GM21786 (cell line): ENCODE measurements around the gene ANKRD28.
A peak's percentile ranks its signal among the peaks of the same experiment; 100 is the strongest.

Source experiments
- ATAC-seq: cut with Tn5 transposase; IDR thresholded peaks from one replicate; pipeline ENCODE4 v1.9.1; 2021; ENCODE audit not compliant: unreplicated experiment

ANKRD28 gene

GRCh38 chr3:15667484-15667883 lies 130.3 kb downstream of the ANKRD28 start:
- ATAC-seq, result no peak

GRCh38 chr3:15666277-15666676 lies 131.5 kb downstream of the ANKRD28 start:
- ATAC-seq, result no peak

GRCh38 chr3:15665510-15666150 lies 132.1 kb downstream of the ANKRD28 start:
- no peak for ATAC-seq

GRCh38 chr3:15664144-15664543 lies 133.6 kb downstream of the ANKRD28 start:
- ATAC-seq, result no peak

- no peak for ATAC-seq
Observed at GRCh38 chr3:15660055-15660935, 137.5 kb downstream of the ANKRD28 start.

- no peak for ATAC-seq
Observed at GRCh38 chr3:15659254-15659975, 138.4 kb downstream of the ANKRD28 start.

GRCh38 chr3:15657016-15657415 lies 140.8 kb downstream of the ANKRD28 start:
- no peak for ATAC-seq

GRCh38 chr3:15656342-15656741 lies 141.4 kb downstream of the ANKRD28 start:
- no peak for ATAC-seq

- no peak for ATAC-seq
Observed at GRCh38 chr3:15654891-15655290, 142.9 kb downstream of the ANKRD28 start.

- ATAC-seq, result no peak
Observed at GRCh38 chr3:15654127-15654526, 143.7 kb downstream of the ANKRD28 start.

GRCh38 chr3:15653321-15653720 lies 144.5 kb downstream of the ANKRD28 start:
- no peak for ATAC-seq

GRCh38 chr3:15651396-15651795 lies 146.4 kb downstream of the ANKRD28 start:
- ATAC-seq, result no peak

- no peak for ATAC-seq
Observed at GRCh38 chr3:15649858-15650257, 147.9 kb downstream of the ANKRD28 start.

- no peak for ATAC-seq
Observed at GRCh38 chr3:15649341-15649740, 148.4 kb downstream of the ANKRD28 start.

GRCh38 chr3:15647611-15648167 lies 150.1 kb downstream of the ANKRD28 start:
- ATAC-seq, result peak; percentile 91

GRCh38 chr3:15646851-15647511 lies 150.8 kb downstream of the ANKRD28 start:
- ATAC-seq, result no peak

- ATAC-seq, result no peak
Observed at GRCh38 chr3:15645740-15646501, 151.9 kb downstream of the ANKRD28 start.

- no peak for ATAC-seq
Observed at GRCh38 chr3:15645246-15645645, 152.5 kb downstream of the ANKRD28 start.

GRCh38 chr3:15638891-15639262 lies 158.9 kb downstream of the ANKRD28 start:
- no peak for ATAC-seq

- ATAC-seq, result no peak
Observed at GRCh38 chr3:15638193-15638890, 159.4 kb downstream of the ANKRD28 start.
